GM12873 (cell line): ENCODE results near the gene CCDC169.

Experiments used
- TF ChIP-seq, protein P1 (sequence below): IDR thresholded peaks from 2 replicates; pipeline ENCODE4 v1.5.1; 2012; ENCODE audit warnings: low read depth, mild to moderate bottlenecking, moderate library complexity, low read length, control low read depth; ENCODE audit not compliant: insufficient read depth; ENCODE audit errors: missing control alignments

CCDC169 gene

DNA sequence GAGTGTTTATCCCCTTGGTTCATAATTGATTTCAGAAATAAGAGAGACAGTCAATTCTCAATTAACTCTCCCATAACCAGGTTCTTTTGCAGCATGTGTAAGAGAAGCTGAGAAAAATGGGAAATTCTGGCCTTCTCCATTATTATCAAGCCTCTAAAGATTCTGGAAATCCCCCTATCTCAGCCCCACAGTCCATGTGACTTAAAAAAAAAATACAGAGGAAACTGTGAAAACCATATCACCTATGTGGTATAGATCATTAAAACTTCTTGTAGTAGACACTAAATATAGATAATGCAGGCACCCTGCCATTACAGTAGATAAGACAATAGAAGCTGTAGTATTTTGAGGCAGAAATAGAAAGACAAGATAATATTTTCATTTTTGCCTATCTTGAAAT lies 48.9 kb downstream of the CCDC169 start:
- TF ChIP-seq, protein P1, sequence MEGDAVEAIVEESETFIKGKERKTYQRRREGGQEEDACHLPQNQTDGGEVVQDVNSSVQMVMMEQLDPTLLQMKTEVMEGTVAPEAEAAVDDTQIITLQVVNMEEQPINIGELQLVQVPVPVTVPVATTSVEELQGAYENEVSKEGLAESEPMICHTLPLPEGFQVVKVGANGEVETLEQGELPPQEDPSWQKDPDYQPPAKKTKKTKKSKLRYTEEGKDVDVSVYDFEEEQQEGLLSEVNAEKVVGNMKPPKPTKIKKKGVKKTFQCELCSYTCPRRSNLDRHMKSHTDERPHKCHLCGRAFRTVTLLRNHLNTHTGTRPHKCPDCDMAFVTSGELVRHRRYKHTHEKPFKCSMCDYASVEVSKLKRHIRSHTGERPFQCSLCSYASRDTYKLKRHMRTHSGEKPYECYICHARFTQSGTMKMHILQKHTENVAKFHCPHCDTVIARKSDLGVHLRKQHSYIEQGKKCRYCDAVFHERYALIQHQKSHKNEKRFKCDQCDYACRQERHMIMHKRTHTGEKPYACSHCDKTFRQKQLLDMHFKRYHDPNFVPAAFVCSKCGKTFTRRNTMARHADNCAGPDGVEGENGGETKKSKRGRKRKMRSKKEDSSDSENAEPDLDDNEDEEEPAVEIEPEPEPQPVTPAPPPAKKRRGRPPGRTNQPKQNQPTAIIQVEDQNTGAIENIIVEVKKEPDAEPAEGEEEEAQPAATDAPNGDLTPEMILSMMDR: no peak

DNA sequence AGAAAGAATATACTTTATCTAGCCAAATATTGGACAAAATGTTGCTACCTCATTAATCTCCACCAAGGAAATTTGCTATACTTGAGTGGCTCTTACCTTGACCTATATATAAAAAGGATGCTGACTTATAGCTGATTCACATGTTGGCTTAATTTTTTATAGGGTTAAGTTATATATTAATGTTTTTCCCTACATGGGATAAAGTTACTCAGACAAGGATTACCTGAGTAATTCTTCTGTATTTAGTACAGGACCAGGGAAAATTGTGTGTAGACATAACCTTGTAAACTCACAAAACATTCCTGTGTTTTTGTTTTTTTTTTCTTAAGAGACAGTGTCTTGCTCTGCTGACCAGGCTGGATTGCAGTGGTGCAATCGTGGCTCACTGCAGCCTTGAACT lies 52.6 kb downstream of the CCDC169 start:
- TF ChIP-seq, protein P1: no peak

DNA sequence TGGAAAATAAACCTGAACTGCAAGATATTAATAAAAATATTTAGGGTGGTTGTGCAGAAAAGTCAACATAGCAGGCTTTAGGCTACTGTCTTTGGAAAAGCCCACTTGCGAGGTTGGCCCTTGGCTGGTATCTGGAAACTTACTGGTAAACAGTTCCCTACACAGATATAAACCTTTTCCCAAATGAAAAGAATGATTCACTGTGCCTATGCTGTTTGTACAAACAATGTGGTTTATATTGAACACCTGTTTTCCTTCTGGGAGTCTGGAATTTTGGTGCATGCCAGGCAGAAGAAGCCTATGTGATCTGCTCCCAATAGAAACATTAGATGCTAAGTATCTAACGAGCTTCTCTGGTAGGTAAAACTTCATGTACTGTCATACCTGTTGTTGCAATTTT lies 53.5 kb downstream of the CCDC169 start:
- TF ChIP-seq, protein P1: no peak

DNA sequence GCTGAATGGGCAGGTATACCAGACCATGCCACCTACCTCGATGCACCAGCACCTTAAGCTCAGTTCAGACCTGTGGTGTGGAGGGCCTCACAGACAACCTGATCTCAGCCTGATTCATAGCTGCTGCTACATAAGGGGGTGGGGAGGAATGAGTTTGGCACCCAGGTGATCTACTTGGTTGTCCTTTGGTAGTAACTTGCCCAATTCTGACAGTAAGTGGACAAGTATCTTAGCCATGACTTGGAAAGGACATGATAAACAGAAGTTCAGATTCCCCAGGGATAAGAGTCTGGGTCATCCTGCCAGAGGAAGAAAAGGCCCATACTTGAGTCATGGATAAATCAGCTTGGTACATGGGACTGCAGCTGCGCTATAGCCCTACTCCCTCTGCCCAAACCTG lies 54.9 kb downstream of the CCDC169 start:
- TF ChIP-seq, protein P1: no peak

DNA sequence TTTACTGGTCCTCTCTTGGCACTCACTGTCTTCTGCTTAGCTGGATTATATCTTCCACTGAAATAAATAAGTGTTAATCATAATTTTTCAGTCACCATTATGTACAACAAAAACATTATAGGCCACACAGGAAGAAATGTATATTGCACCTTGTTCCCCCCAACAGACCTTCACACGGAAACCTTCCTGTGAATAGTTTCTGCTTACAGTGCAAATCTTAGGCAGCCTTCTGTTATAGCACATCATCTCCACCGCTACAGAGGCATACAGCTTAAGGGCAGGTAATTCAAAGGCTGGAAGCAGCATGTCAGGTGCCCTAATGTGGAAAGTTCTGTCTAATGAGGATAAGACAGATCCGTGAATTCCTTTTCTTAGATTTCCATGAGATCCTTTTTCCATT lies 66.4 kb downstream of the CCDC169 start:
- TF ChIP-seq, protein P1: no peak

DNA sequence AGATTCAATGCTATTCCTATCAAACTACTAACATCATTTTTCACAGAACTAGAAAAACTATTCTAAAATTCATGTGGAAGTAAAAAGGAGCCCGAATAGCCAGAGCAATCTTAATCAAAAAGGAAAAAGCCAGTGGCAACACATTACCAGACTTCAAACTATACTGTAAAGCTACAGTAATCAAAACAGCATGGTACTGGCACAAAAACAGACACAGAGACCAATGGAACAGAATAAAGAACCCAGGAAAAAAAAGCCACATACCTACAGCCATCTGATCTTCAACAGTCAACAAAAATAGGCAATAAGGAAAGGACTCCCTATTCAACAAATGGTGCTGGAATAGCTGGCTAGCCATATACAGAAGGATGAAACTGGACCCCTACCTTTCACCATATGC lies 72.9 kb downstream of the CCDC169 start:
- TF ChIP-seq, protein P1: no peak

DNA sequence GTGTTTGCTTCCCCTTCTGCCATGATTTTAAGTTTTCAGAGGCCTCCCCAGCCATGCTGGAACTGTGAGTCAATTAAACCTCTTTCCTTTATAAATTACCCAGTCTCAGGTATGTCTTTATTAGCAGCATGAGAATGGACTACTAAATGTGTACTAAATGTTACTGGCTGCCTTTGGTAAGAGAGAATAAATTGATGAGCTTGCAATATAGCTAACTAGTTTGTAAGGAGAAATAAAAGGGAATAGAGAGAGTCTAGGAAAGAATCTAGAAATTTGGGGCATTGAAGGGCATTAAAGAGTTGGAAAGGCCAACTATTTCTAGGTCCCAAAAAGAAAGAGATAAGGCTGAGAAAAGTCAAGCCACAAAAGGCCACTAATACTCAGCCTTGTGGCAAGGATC lies 77.7 kb downstream of the CCDC169 start:
- TF ChIP-seq, protein P1: no peak
